ENCODE data around the gene NAT9.

The NAT9 gene

DNA sequence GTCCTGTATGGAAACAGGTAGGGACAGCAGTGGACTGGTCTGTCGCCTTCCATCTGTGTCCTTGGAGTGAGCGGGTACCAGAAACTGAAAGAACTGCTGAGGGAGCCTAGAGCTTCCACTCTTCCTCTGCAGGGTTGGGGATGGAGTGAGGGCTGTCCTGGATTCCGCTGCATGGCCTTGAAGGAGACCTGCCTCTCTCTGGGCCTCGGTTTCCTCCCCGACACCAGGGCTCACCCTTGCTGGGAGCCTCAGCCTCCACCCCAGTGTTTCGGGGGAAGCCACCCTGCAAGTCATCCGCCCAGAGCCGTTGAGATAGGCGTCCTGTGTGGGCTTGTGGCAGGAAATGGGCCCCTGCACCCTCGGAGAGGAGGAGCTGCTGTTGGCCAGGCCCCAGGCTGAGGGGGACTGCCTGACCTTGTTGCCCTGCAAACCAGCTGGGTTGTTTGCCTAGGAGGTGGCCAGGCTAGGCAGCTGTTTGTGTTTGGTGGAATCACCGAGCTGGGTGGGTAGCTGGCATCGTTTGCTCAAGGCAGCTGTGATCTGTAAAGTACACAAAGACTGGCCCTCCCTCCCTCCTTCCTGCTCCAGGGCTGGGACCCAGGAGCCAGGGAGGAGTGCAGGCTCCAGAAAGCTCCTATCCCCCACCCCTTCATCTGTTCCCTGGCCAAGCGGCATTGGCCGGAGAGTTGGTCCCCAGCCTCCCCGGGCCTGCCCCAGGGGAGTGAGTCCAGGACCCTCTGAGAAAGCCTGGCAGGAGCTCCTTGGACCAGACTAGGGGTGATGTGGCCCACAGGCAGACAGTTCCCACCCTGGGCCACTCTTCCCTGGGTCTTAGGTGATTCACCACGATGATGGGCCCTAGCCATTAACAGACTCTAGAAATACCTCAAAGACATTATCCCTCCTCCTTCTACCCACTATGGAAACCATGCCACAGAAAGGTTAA is 37.8 kb downstream of the NAT9 start:
- no peak for TF ChIP-seq ZFX (IDR thresholded peaks at IDR 0.05)
- no peak for TF ChIP-seq CTCF (conservative IDR thresholded peaks at IDR 0.05)
- H3K27ac ChIP-seq = no peak overlapping the region

GRCh38 chr17:74737299-74738050 is 38.7 kb downstream of the NAT9 start:
- no peak for TF ChIP-seq CTCF (conservative IDR thresholded peaks at IDR 0.05)
- TF ChIP-seq ZFX (IDR thresholded peaks at IDR 0.05) = no peak
- no peak overlapping the region for H3K27ac ChIP-seq

- no peak within 1 kb of the TSS for H3K27ac ChIP-seq
- TF ChIP-seq ZFX (IDR thresholded peaks at IDR 0.05) (no peak), CTCF (conservative IDR thresholded peaks at IDR 0.05) (peak; percentile 55)
Observed at GRCh38 chr17:74736513-74737298, 39.4 kb downstream of the NAT9 start, which contains the start of gene RAB37. Gene RAB37 (plus strand): TSS chr17:74737256. CDS start chr17:74737273, 17 bp downstream.

GRCh38 chr17:74734256-74734655 is 41.9 kb downstream of the NAT9 start:
- H3K27ac ChIP-seq = no peak overlapping the region
- TF ChIP-seq ZFX (IDR thresholded peaks at IDR 0.05) (no peak), CTCF (conservative IDR thresholded peaks at IDR 0.05) (no peak)

- no peak overlapping the region for H3K27ac ChIP-seq
- no peak for TF ChIP-seq CTCF (conservative IDR thresholded peaks at IDR 0.05)
- no peak for TF ChIP-seq ZFX (IDR thresholded peaks at IDR 0.05)
Observed at GRCh38 chr17:74733365-74734122, 42.6 kb downstream of the NAT9 start.

DNA sequence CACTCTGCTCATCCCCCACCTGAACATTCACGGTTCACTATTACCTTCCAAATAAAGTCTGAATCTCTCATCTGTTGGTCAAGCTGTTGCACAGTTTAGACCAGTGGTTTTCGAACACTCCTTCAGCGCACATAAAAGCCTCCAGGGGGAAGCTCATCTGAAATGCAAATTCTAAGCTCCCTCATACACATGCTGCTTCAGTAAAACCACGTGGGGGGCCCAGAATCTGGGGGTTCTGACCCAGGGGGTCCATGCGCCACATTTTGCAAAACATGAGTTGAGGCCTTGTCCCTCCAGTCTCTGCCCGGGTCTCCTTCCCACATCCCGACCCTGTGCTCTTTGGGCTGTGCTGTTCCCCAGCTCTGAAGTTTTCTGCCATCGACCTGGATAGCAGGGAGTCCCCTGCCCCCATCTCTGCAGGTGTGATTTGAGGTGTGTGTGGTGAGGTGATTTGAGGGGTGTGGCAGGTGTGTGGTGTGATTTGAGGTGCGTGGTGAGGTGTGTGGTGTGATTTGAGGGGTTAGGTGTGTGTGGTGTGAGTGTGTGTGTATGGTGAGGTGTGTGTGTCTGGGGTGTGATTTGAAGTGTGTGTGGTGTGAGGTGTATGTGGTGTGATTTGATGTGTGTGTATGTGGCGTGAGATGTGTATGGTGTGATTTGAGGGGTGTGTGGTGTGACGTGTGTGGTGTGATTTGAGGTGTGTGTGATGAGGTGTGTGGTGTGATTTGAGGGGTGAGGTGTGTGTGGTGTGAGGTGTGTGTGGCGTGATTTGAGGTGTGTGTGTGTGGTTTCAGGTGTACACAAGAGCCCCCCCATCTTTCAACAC is 43.9 kb downstream of the NAT9 start:
- TF ChIP-seq CTCF (conservative IDR thresholded peaks at IDR 0.05) (no peak), ZFX (IDR thresholded peaks at IDR 0.05) (no peak)
- no peak overlapping the region for H3K27ac ChIP-seq
